IPS-20b (cell line): ENCODE results near the gene NECTIN1.

ENCODE experiments used
- H3K27ac ChIP-seq: one replicate; pipeline ENCODE4 v1.5.1; 2013; ENCODE audit warnings: low read length
- H3K27me3 ChIP-seq: 2 replicates; pipeline ENCODE4 v1.6.1; 2013; ENCODE audit warnings: mild to moderate bottlenecking, low read length, inconsistent platforms; ENCODE audit not compliant: insufficient read depth
- H3K36me3 ChIP-seq: 2 replicates; pipeline ENCODE4 v1.6.1; 2013; ENCODE audit warnings: low read depth, mild to moderate bottlenecking, inconsistent platforms, low read length, moderate library complexity; ENCODE audit not compliant: insufficient read depth
- H3K4me1 ChIP-seq: 2 replicates; pipeline ENCODE4 v1.6.1; 2013; ENCODE audit warnings: mild to moderate bottlenecking, control low read depth, inconsistent platforms, low read length, moderate library complexity; ENCODE audit not compliant: insufficient read depth
- H3K4me3 ChIP-seq: 2 replicates; pipeline ENCODE4 v1.5.1; 2013; ENCODE audit warnings: mild to moderate bottlenecking, low read length, inconsistent platforms
- H3K9ac ChIP-seq: 2 replicates; pipeline ENCODE4 v1.6.1; 2013; ENCODE audit warnings: low read depth, mild to moderate bottlenecking, inconsistent platforms, low read length, moderate library complexity
- H3K9me3 ChIP-seq: 2 replicates; pipeline ENCODE4 v1.6.1; 2013; ENCODE audit warnings: mild to moderate bottlenecking, low read depth, low read length, inconsistent platforms; ENCODE audit not compliant: insufficient read depth

Gene NECTIN1

GRCh38 chr11:119697445-119697844 lies 31.6 kb downstream of the NECTIN1 start:
- H3K9ac ChIP-seq: no peak overlapping the region
- H3K27ac ChIP-seq: no peak overlapping the region

GRCh38 chr11:119696378-119697222 lies 32.4 kb downstream of the NECTIN1 start:
- peaks cover 59% of the 10 kb centered on the region for H3K4me1 ChIP-seq
- H3K27ac ChIP-seq: no peak overlapping the region
- H3K4me3 ChIP-seq: no peak overlapping the region
- no peaks in the 10 kb centered on the region for H3K9me3 ChIP-seq
- H3K36me3 ChIP-seq: 0 out of 2 replicates have a peak, but pooled peaks cover 4% of the 10 kb centered on the region
- H3K9ac ChIP-seq: no peak overlapping the region; the same call in 1 of the 2 replicates
- H3K27me3 ChIP-seq: no peaks in the 10 kb centered on the region

More at GRCh38 chr11:119697445-119697844, 31.6 kb downstream of the NECTIN1 start:
- no peak overlapping the region for H3K4me3 ChIP-seq
- H3K27me3 ChIP-seq: no peaks in the 10 kb centered on the region
- 0 out of 2 replicates have a peak, but pooled peaks cover 4% of the 10 kb centered on the region for H3K36me3 ChIP-seq
- peaks cover 53% of the 10 kb centered on the region for H3K4me1 ChIP-seq
- no peaks in the 10 kb centered on the region for H3K9me3 ChIP-seq

DNA sequence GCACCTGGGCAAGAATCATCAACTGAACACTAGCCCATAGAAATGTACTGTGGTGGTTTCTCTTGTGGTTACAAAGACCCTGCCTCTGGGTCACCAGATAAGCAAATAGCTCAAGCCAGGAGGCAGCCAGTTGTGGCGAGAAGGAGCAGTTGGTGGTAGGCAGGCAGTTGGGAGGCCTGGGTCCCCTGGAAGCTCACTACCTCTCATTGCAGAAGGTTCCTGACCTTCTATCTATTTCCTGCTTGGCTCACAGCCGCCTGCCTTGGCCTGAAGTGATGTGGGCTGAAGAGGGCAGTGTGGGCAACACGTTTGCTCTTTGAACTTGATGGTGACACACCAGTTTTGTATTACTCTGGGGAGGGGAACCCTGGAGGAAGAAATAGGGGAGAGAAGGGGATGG lies 34.7 kb downstream of the NECTIN1 start:
- Histone ChIP-seq H3K36me3 (no peaks in the 10 kb centered on the region), H3K9me3 (no peaks in the 10 kb centered on the region), H3K27ac (no peak overlapping the region), H3K4me3 (no peak overlapping the region), H3K27me3 (no peaks in the 10 kb centered on the region), H3K4me1 (peaks cover 63% of the 10 kb centered on the region), H3K9ac (no peak overlapping the region)

- Histone ChIP-seq H3K9ac (no peak overlapping the region), H3K27me3 (no peaks in the 10 kb centered on the region), H3K4me1 (peaks cover 66% of the 10 kb centered on the region), H3K9me3 (no peaks in the 10 kb centered on the region), H3K4me3 (no peak overlapping the region), H3K36me3 (no peaks in the 10 kb centered on the region), H3K27ac (no peak overlapping the region)
Observed at GRCh38 chr11:119693253-119693815, 35.7 kb downstream of the NECTIN1 start.

DNA sequence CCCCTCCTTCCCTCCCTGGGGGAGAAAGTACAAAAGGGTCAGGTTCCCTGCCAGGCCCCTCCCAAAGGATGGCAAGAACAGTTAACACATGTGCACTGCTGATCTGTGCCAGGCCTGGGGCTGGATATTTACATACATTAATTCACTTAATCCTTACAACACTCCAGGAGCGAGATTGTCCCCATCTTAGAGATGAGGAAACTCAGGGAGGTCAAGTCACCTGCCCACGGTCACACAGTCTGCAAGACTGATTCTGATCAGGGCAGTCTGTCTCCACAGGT lies 36.5 kb downstream of the NECTIN1 start:
- Histone ChIP-seq H3K9me3 (no peaks in the 10 kb centered on the region), H3K4me1 (peaks cover 69% of the 10 kb centered on the region), H3K36me3 (no peaks in the 10 kb centered on the region), H3K4me3 (no peak overlapping the region), H3K9ac (no peak overlapping the region), H3K27ac (no peak overlapping the region), H3K27me3 (no peaks in the 10 kb centered on the region)

DNA sequence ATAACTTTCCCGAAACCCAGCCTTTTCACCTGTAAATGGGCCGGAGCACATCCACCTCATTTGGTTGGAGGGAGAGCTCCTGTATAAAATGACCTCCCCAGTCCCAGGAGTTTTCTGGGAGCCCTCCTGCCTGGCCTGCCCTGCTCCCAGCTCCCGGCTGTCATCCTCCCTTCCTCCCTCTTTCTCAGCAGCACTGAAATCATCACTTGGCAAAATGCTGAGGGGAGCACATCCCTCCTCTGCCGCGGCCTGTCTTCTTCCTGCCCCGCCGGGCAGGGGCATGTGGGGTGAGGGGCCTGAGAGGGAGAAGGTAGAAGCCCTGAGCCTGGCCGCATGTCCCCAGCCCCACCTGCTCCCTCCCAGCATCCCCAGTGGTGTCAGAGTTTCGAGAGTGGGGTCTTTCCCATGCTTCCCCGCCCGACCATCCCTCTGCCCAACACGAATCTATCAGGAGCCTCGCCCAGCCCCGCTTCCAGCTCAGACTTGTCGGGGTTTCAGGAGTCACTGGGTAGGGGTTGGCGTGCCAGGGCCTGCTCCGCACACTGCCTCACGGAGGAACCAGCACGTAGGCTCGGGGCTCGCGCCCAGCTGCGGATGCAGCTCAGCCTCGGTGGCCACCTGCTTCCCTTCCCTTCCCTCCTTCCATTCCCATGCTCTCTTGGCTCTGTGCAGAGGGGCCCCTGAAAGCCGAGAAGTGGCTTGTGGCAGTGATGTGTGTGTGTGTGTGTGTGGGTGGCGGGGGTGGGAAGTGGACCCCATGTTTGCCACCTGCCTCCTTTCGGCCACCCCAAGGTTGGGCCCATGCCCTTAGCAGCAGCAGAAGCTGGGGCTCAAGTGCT lies 37.1 kb downstream of the NECTIN1 start:
- Histone ChIP-seq H3K4me1 (peaks cover 67% of the 10 kb centered on the region), H3K27ac (no peak overlapping the region), H3K36me3 (no peaks in the 10 kb centered on the region), H3K27me3 (no peaks in the 10 kb centered on the region), H3K4me3 (no peak overlapping the region), H3K9ac (no peak overlapping the region), H3K9me3 (no peaks in the 10 kb centered on the region)

DNA sequence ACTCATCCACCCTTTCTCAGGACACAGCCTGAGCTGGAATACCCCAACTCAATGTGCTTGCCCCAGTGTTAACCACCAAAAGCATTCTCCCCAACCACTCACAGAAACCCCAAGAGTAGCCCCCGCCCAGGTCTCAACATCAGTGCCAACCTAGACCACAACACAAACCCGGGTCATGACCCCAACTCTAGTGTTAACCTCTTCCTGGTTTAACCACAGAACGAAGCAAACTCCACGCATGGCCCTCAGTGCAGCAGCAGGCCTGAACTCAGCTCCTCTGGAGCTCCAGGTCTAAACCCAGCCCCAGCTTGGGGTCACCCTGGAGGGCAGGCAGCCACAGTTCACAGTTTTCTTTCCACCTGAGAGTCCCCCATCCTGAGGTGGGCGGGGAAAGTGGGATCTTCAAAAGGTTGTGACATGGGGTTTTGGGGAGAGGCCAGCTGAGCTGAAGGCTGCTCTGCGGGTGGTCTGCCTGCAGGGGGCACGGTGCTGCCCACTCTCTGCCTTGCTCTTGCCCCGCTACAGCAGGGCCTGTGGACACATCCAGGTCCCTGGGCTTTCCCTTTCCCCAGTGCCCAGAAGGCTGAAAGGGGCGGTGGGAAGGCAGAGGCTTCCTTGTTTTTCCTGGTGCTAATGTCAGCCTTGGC lies 37.9 kb downstream of the NECTIN1 start:
- Histone ChIP-seq H3K9me3 (no peaks in the 10 kb centered on the region), H3K27ac (no peak overlapping the region), H3K27me3 (no peaks in the 10 kb centered on the region), H3K9ac (no peak overlapping the region), H3K4me3 (no peak overlapping the region), H3K4me1 (peaks cover 60% of the 10 kb centered on the region), H3K36me3 (no peaks in the 10 kb centered on the region)

DNA sequence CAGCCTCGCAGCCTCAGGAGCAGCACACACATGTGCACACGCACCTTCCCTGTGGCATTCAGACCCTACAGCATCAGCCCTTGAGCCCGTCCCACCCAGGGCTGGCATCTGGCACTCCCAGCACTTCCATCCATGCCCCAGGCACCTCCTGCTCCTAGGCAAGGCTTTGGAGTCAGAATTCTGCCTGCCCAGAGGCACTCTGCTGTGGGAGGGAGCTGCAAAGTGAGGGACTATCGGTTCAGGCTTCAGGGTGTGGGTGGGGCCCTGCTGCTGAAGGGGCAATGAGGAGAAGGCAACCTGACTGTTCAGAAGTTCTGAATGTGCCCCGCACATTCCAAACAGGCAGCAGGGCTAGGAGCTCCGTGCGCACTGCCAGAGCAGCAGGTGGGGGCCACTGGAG lies 39.7 kb downstream of the NECTIN1 start:
- H3K36me3 ChIP-seq: no peaks in the 10 kb centered on the region
- H3K27me3 ChIP-seq: no peaks in the 10 kb centered on the region
- H3K9ac ChIP-seq: no peak overlapping the region
- H3K9me3 ChIP-seq: no peaks in the 10 kb centered on the region
- H3K27ac ChIP-seq: no peak overlapping the region
- H3K4me3 ChIP-seq: no peak overlapping the region
- peaks cover 51% of the 10 kb centered on the region for H3K4me1 ChIP-seq

DNA sequence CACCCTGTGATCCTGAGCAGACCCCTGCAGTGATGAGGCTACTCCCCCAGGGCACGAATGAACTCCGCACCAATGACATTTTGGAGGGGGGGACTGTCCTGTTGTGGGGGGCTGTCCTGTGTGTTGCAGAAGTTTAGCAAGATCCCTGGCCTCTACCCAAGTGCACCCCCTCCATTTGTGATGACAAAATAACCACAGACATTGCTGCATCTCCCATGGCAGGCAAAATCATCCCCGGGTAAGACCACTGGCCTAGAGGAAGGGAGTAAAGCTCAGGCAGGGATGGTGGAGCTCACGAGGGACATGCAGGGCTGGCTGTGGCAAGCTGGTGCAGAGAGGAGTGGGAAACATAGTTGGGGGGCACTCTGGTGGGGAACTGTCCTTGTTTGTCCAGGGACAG lies 40.6 kb downstream of the NECTIN1 start:
- Histone ChIP-seq H3K9me3 (no peaks in the 10 kb centered on the region), H3K4me1 (peaks cover 42% of the 10 kb centered on the region), H3K27me3 (no peaks in the 10 kb centered on the region), H3K4me3 (no peak overlapping the region), H3K27ac (no peak overlapping the region), H3K9ac (no peak overlapping the region), H3K36me3 (no peaks in the 10 kb centered on the region)

DNA sequence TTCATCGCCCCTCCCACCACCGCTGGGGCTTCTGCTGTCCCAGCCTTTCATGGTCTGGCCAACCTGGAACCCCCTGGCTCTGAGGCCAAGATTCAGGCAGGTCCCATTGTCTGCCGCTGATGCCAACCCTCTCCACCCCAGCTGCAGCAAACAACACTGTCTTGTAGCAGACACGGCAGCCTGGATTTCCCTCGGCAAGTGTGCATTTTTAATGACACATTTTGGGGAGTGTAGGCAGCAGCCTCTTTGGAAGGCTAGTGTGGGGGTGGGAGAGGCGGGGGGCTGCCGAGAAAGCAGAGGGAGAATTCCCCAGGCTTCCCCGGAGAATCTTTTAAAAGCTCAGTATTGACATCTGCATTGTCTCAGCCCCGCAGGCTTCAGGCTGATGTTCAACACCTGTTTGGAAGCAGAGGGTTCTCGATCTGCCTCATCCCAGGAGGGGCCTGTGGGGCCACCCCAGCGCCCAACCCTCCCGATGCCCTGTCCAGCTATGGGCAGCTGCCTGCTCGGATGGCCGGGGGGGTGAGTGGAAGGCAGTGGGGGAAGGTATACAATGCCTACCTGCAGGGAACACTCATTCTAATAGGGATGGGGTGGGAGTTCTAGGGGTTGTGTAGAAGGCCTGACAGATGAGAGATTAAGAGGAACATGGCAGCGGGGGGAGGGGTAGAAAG lies 41.5 kb downstream of the NECTIN1 start:
- no peaks in the 10 kb centered on the region for H3K27me3 ChIP-seq
- H3K9ac ChIP-seq: no peak overlapping the region
- H3K4me1 ChIP-seq: peaks cover 33% of the 10 kb centered on the region
- H3K27ac ChIP-seq: no peak overlapping the region
- H3K36me3 ChIP-seq: no peaks in the 10 kb centered on the region
- H3K4me3 ChIP-seq: no peak overlapping the region
- no peaks in the 10 kb centered on the region for H3K9me3 ChIP-seq
